Uterus (tissue), 4 donors: ENCODE measurements around the gene P2RX2. TPM values are rescaled to one million over a fixed set of nuclear protein-coding genes. Genes with fewer than 3 reads are reported as not detected.

Experiments used
- DNase-seq, 2 donors: peaks; one replicate each; pipeline ENCODE4 v3.0.0-alpha.2; 2019 to 2020
- H3K27ac ChIP-seq, 2 donors: fragments of 200-600 bp; sonication (generic); 1 replicate in 1 of 2; 2 replicates in 1 of 2; pipeline ENCODE4 v1.5.1; 2016 to 2018
- H3K27me3 ChIP-seq, 2 donors: fragments of 200-600 bp; sonication (generic); one replicate each; pipeline ENCODE4 v1.5.1; 2018 to 2019; ENCODE audit warnings: control low read depth in 1 of 2
- H3K36me3 ChIP-seq, 2 donors: fragments of 200-600 bp; sonication (generic); one replicate each; pipeline ENCODE4 v1.5.1; 2019; ENCODE audit warnings: control low read depth in 1 of 2
- H3K4me1 ChIP-seq, 2 donors: fragments of 200-600 bp; sonication (generic); one replicate each; pipeline ENCODE4 v1.5.1; 2018 to 2019; ENCODE audit warnings: control low read depth in 1 of 2
- H3K4me3 ChIP-seq, 2 donors: fragments of 200-600 bp; sonication (generic); 1 replicate in 1 of 2; 2 replicates in 1 of 2; pipeline ENCODE4 v1.5.1; 2018 to 2019; ENCODE audit warnings: mild to moderate bottlenecking in 1 of 2
- H3K9me3 ChIP-seq, 2 donors: fragments of 200-600 bp; sonication (generic); one replicate each; pipeline ENCODE4 v1.5.1; 2019; ENCODE audit warnings: control low read depth in 1 of 2
- CTCF ChIP-seq, 4 experiments: fragments of 200-600 bp in 2 of 4; fragments of 450-650 bp in 2 of 4; sonication (generic) in 2 of 4; IDR thresholded peaks; one replicate each; pipeline ENCODE4 v1.5.1; 2016 to 2019; ENCODE audit warnings: antibody characterized with exemption in 4 of 4, mild to moderate bottlenecking in 2 of 4, moderate library complexity in 1 of 4
- POLR2A ChIP-seq, 2 donors: fragments of 450-650 bp; IDR thresholded peaks; one replicate each; pipeline ENCODE4 v1.6.1; 2016; ENCODE audit warnings: antibody characterized with exemption in 2 of 2, mild to moderate bottlenecking in 1 of 2, moderate library complexity in 1 of 2
- intact Hi-C: fragments of 100-400 bp; cut with DNase I; formaldehyde crosslinking; loops from one replicate; pipeline ENCODE4 v1.15.1; 2023; ENCODE audit warnings: low total_unique reads
- total RNA-seq, 4 donors: library from RNA; depleted of rRNA in 3 of 4; stranded (reverse); fragments of >200 nt in 3 of 4; gene quantifications; one replicate each; pipeline versions ENCODE4 v1.1.0 to v1.2.4, GENCODE V29; 2014 to 2023
- donor health status: DM: yes; HTN: yes; CAD: no.

Gene P2RX2
- total RNA-seq, 4 donors from 2014 or later = not detected

- intact Hi-C loops = no loop called here
- no peaks in the 10 kb centered on the region for H3K9me3 ChIP-seq
- H3K4me3 ChIP-seq = no peak overlapping the region
- DNase-seq = peak; percentile 35 to 58
- TF ChIP-seq POLR2A (IDR thresholded peaks at IDR 0.05) (no peak), CTCF (IDR thresholded peaks at IDR 0.05) (peak; percentile 39 to 51 (median 46))
- H3K36me3 ChIP-seq = no peaks in the 10 kb centered on the region
- no peak overlapping the region for H3K27ac ChIP-seq
- H3K4me1 ChIP-seq = no peaks in the 10 kb centered on the region
- no peaks in the 10 kb centered on the region for H3K27me3 ChIP-seq
Observed at GRCh38 chr12:132638541-132639408, 20.2 kb downstream of the P2RX2 start.

GRCh38 chr12:132639956-132640520 is 21.5 kb downstream of the P2RX2 start:
- no peaks in the 10 kb centered on the region for H3K36me3 ChIP-seq
- no peaks in the 10 kb centered on the region for H3K27me3 ChIP-seq
- no peak overlapping the region for H3K27ac ChIP-seq
- TF ChIP-seq POLR2A (IDR thresholded peaks at IDR 0.05) (no peak), CTCF (IDR thresholded peaks at IDR 0.05) (no peak)
- intact Hi-C loops = no loop called here
- no peaks in the 10 kb centered on the region for H3K9me3 ChIP-seq
- no peak for DNase-seq
- H3K4me1 ChIP-seq = no peaks in the 10 kb centered on the region
- H3K4me3 ChIP-seq = no peak overlapping the region

GRCh38 chr12:132640936-132641335 is 22.4 kb downstream of the P2RX2 start:
- no peak overlapping the region for H3K27ac ChIP-seq
- no peaks in the 10 kb centered on the region for H3K4me1 ChIP-seq
- no peak overlapping the region for H3K4me3 ChIP-seq
- DNase-seq = no peak
- intact Hi-C loops = no loop called here
- no peaks in the 10 kb centered on the region for H3K27me3 ChIP-seq
- no peak for TF ChIP-seq CTCF (IDR thresholded peaks at IDR 0.05)
- no peak for TF ChIP-seq POLR2A (IDR thresholded peaks at IDR 0.05)
- no peaks in the 10 kb centered on the region for H3K9me3 ChIP-seq
- no peaks in the 10 kb centered on the region for H3K36me3 ChIP-seq

GRCh38 chr12:132641811-132642650 is 23.5 kb downstream of the P2RX2 start:
- Histone ChIP-seq H3K27ac (no peak overlapping the region), H3K4me1 (no peaks in the 10 kb centered on the region), H3K36me3 (no peaks in the 10 kb centered on the region), H3K9me3 (no peaks in the 10 kb centered on the region), H3K4me3 (no peak overlapping the region), H3K27me3 (no peaks in the 10 kb centered on the region)
- DNase-seq = no peak
- no peak for TF ChIP-seq CTCF (IDR thresholded peaks at IDR 0.05)
- intact Hi-C loops = no loop called here
